HG03060 (cell line): ENCODE measurements around the gene LMAN1L.

ENCODE experiments used
- ATAC-seq: cut with Tn5 transposase; IDR thresholded peaks from one replicate; pipeline ENCODE4 v1.9.1; 2021; ENCODE audit warnings: low read depth, moderate number of reproducible peaks; ENCODE audit not compliant: unreplicated experiment

Gene LMAN1L

GRCh38 chr15:74792227-74793016, 20.2 kb upstream of the LMAN1L start:
- no peak for ATAC-seq

GRCh38 chr15:74793135-74794028, 19.3 kb upstream of the LMAN1L start:
- no peak for ATAC-seq

- ATAC-seq: no peak
Observed at GRCh38 chr15:74794248-74794969, 18.2 kb upstream of the LMAN1L start.

GRCh38 chr15:74794970-74795349, 17.7 kb upstream of the LMAN1L start:
- ATAC-seq: no peak

- ATAC-seq: no peak
Observed at GRCh38 chr15:74795966-74796625, 16.5 kb upstream of the LMAN1L start.

GRCh38 chr15:74798388-74799254, 14.0 kb upstream of the LMAN1L start:
- no peak for ATAC-seq

- ATAC-seq: no peak
Observed at GRCh38 chr15:74799255-74799855, 13.3 kb upstream of the LMAN1L start.

- no peak for ATAC-seq
Observed at GRCh38 chr15:74799856-74800558, 12.6 kb upstream of the LMAN1L start.

GRCh38 chr15:74800559-74801094, 12.0 kb upstream of the LMAN1L start:
- no peak for ATAC-seq

- no peak for ATAC-seq
Observed at GRCh38 chr15:74801311-74801997, 11.2 kb upstream of the LMAN1L start.

- ATAC-seq: no peak
Observed at GRCh38 chr15:74802290-74802689, 10.3 kb upstream of the LMAN1L start.

- ATAC-seq: no peak
Observed at GRCh38 chr15:74802862-74803447, 9.7 kb upstream of the LMAN1L start.

GRCh38 chr15:74804935-74805334, 7.7 kb upstream of the LMAN1L start:
- ATAC-seq: no peak

- ATAC-seq: no peak
Observed at GRCh38 chr15:74807282-74807681, 5.4 kb upstream of the LMAN1L start.

- no peak for ATAC-seq
Observed at GRCh38 chr15:74808078-74808839, 4.4 kb upstream of the LMAN1L start.

GRCh38 chr15:74808840-74809229, 3.8 kb upstream of the LMAN1L start:
- no peak for ATAC-seq

GRCh38 chr15:74809242-74809641, 3.4 kb upstream of the LMAN1L start:
- no peak for ATAC-seq
